Spleen (tissue), 11 donors: ENCODE results near the gene YWHAQ. TPM values are rescaled to one million over a fixed set of nuclear protein-coding genes. Genes with fewer than 3 reads are reported as not detected.
A peak's percentile ranks its signal among the peaks of the same experiment; 100 is the strongest.

Source experiments
- DNase-seq: peaks from one replicate; pipeline ENCODE4 v3.0.0-alpha.2; 2020
- H3K27ac ChIP-seq, 8 donors: fragments of 200-600 bp; sonication (generic) in 7 of 8; 1 replicate in 4 of 8; 2 replicates in 4 of 8; pipeline versions ENCODE4 v1.5.0 to v1.8.0; 2016 to 2021; ENCODE audit warnings: inconsistent platforms in 4 of 8, mild to moderate bottlenecking in 4 of 8, moderate library complexity in 1 of 8
- H3K27me3 ChIP-seq, 7 donors: fragments of 200-600 bp; sonication (generic) in 6 of 7; replicated peaks in 1 of 7; 1 replicate in 4 of 7; 2 replicates in 3 of 7; pipeline versions ENCODE4 v1.5.0 to v1.8.0; 2016 to 2021; ENCODE audit warnings: inconsistent platforms in 3 of 7, mild to moderate bottlenecking in 1 of 7
- H3K36me3 ChIP-seq, 6 donors: fragments of 200-600 bp; sonication (generic) in 5 of 6; 1 replicate in 4 of 6; 2 replicates in 2 of 6; pipeline versions ENCODE4 v1.5.0 to v1.8.0; 2016 to 2021; ENCODE audit warnings: inconsistent platforms in 2 of 6
- H3K4me1 ChIP-seq, 6 donors: fragments of 200-600 bp; sonication (generic) in 5 of 6; 1 replicate in 3 of 6; 2 replicates in 3 of 6; pipeline versions ENCODE4 v1.5.0 to v1.8.0; 2016 to 2021; ENCODE audit warnings: inconsistent platforms in 3 of 6
- H3K4me3 ChIP-seq, 8 donors: fragments of 200-600 bp; sonication (generic) in 7 of 8; 1 replicate in 4 of 8; 2 replicates in 4 of 8; pipeline versions ENCODE4 v1.5.0 to v1.8.0; 2016 to 2021; ENCODE audit warnings: inconsistent platforms in 4 of 8, mild to moderate bottlenecking in 4 of 8, moderate library complexity in 2 of 8
- H3K9me3 ChIP-seq, 8 donors: fragments of 200-600 bp; sonication (generic) in 7 of 8; 1 replicate in 4 of 8; 2 replicates in 4 of 8; pipeline versions ENCODE4 v1.5.0 to v1.8.0; 2016 to 2021; ENCODE audit warnings: inconsistent platforms in 4 of 8
- CTCF ChIP-seq, 11 experiments: fragments of 200-600 bp in 7 of 11; fragments of 450-650 bp in 4 of 11; sonication (generic) in 4 of 11; IDR thresholded peaks in 8 of 11; conservative IDR thresholded peaks in 3 of 11; 1 replicate in 7 of 11; 2 replicates in 4 of 11; pipeline versions ENCODE4 v1.4.0 to v1.8.0; 2016 to 2021; ENCODE audit warnings: antibody characterized with exemption in 11 of 11, inconsistent platforms in 4 of 11, mild to moderate bottlenecking in 1 of 11
- POLR2A ChIP-seq, 3 donors: fragments of 450-650 bp; IDR thresholded peaks; one replicate each; pipeline ENCODE4 v1.5.1; 2017; ENCODE audit warnings: antibody characterized with exemption in 3 of 3, mild to moderate bottlenecking in 1 of 3
- POLR2AphosphoS5 ChIP-seq, 3 donors: sonication (generic); formaldehyde crosslinking; IDR thresholded peaks; one replicate each; pipeline ENCODE4 v1.5.1; 2017; ENCODE audit warnings: antibody characterized with exemption in 3 of 3
- WGBS, 5 donors: extraction: QIAGEN DNeasy Blood & Tissue Kit in 3 of 5; methylation state at CpG; one replicate each; pipeline versions ENCODE4 v1.1.5 to v1.1.7; 2013 to 2018; 5-methylcytosine and 5-hydroxymethylcytosine counted together
- intact Hi-C: fragments of 100-400 bp; cut with DNase I; formaldehyde crosslinking; loops from one replicate; pipeline ENCODE4 v1.15.0; 2023; ENCODE audit warnings: low total_unique reads
- polyA plus RNA-seq, 3 donors: library from polyadenylated mRNA; stranded (reverse); fragments of 200-250 nt; gene quantifications; one replicate each; pipeline ENCODE4 v1.2.1, GENCODE V29; 2013
- small RNA-seq, 4 donors: library from RNA; depleted of rRNA; stranded (forward); fragments of <200 nt; gene quantifications; one replicate each; pipeline ENCODE3, GENCODE V24; 2016
- total RNA-seq, 7 donors: library from RNA; depleted of rRNA in 3 of 7; stranded (reverse); fragments of >200 nt in 3 of 7; fragmentation: NEBNext Ultra II Directional in 4 of 7; extraction: Animal tissue kit (Norgen Biotek cat#: 25700) in 4 of 7; gene quantifications; one replicate each; pipeline versions ENCODE4 v1.1.0 to v1.2.1, GENCODE V29; 2016 to 2021
- donor health status: healthy with polysubstance abuse.
- donor health status: DM: no; HTN: no; CAD: no; lungs with moderate emphysema.
- donor health status: DM: no; HTN: no; CAD: no.
- donor health status: Bipolar disorder and iron deficiency.
- donor health status: healthy.
- donor health status: DM: no; HTN: no; CAD: no.
- donor health status: DM: yes; HTN: yes; CAD: no.

Gene YWHAQ
- total and polyA plus RNA-seq, 10 donors = 69.0 to 162 (median 132) TPM

GRCh38 chr2:9538000-9538507, 92.7 kb downstream of the YWHAQ start:
- TF ChIP-seq POLR2AphosphoS5 (IDR thresholded peaks at IDR 0.05) (no peak), POLR2A (IDR thresholded peaks at IDR 0.05) (no peak), CTCF (IDR thresholded peaks at IDR 0.05 in 8 of 11, conservative IDR thresholded peaks at IDR 0.05 in 3 of 11) (no peak)
- H3K9me3 ChIP-seq = no peaks in the 10 kb centered on the region
- no peak overlapping the region for H3K4me3 ChIP-seq
- peaks cover 0 to 43% (median 22%) of the 10 kb centered on the region in 6 donors for H3K36me3 ChIP-seq
- intact Hi-C loops = no loop called here
- DNase-seq = no peak
- no peaks in the 10 kb centered on the region for H3K27me3 ChIP-seq
- peaks cover 20 to 85% (median 53%) of the 10 kb centered on the region in 6 donors for H3K4me1 ChIP-seq
- peak overlapping the region in 5 of 8 donors; percentile 20 to 79 (median 69) for H3K27ac ChIP-seq
- 20 to 33% (median 28%) methylated on average over 2 of the region's 2 CpGs for WGBS, 5 donors

- Histone ChIP-seq H3K4me1 (peaks cover 20 to 69% (median 48%) of the 10 kb centered on the region in 6 donors), H3K36me3 (peaks cover 0 to 44% (median 28%) of the 10 kb centered on the region in 6 donors)
- intact Hi-C loops = no loop called here
Observed at GRCh38 chr2:9536504-9536903, 94.3 kb downstream of the YWHAQ start.

GRCh38 chr2:9535177-9535576, 95.6 kb downstream of the YWHAQ start:
- no peaks in the 10 kb centered on the region for H3K9me3 ChIP-seq
- WGBS, 5 donors = 26 to 40% (median 33%) methylated on average over 1 of the region's 1 CpG
- peaks cover 14 to 56% (median 38%) of the 10 kb centered on the region in 6 donors for H3K4me1 ChIP-seq
- TF ChIP-seq POLR2AphosphoS5 (IDR thresholded peaks at IDR 0.05) (no peak), POLR2A (IDR thresholded peaks at IDR 0.05) (no peak), CTCF (IDR thresholded peaks at IDR 0.05 in 8 of 11, conservative IDR thresholded peaks at IDR 0.05 in 3 of 11) (no peak)
- peaks cover 0 to 52% (median 31%) of the 10 kb centered on the region in 6 donors for H3K36me3 ChIP-seq
- no peak overlapping the region for H3K4me3 ChIP-seq
- no peak for DNase-seq
- no peaks in the 10 kb centered on the region for H3K27me3 ChIP-seq
- intact Hi-C loops = no loop called here
- H3K27ac ChIP-seq = peak overlapping the region in 1 of 8 donors; percentile 21

More at GRCh38 chr2:9536504-9536903, 94.3 kb downstream of the YWHAQ start:
- Histone ChIP-seq H3K9me3 (no peaks in the 10 kb centered on the region), H3K27ac (peak overlapping the region in 1 of 8 donors; percentile 79), H3K27me3 (no peaks in the 10 kb centered on the region), H3K4me3 (no peak overlapping the region)
- TF ChIP-seq CTCF (IDR thresholded peaks at IDR 0.05 in 8 of 11, conservative IDR thresholded peaks at IDR 0.05 in 3 of 11) = no peak
- TF ChIP-seq POLR2A (IDR thresholded peaks at IDR 0.05) = no peak
- TF ChIP-seq POLR2AphosphoS5 (IDR thresholded peaks at IDR 0.05) = no peak
- no peak for DNase-seq
- WGBS, 5 donors = 87 to 95% (median 94%) methylated on average over 6 of the region's 6 CpGs

Small RNA genes lying within 50 kb of the gene (small RNA-seq; reads per million reads assigned to genes)
- gene RF00019 = 0 reads per million in 4 donors

Other genes starting within 250 kb of the YWHAQ start
- gene ITGB1BP1, start 207.5 kb downstream of the YWHAQ start, total RNA-seq = 10 to 100 TPM; 24.0 to 54.9 (median 51.0) TPM
- gene ITGB1BP1, start 207.5 kb downstream of the YWHAQ start, polyA plus RNA-seq = 10 to 100 TPM; 66.7 to 79.4 (median 76.0) TPM
- gene CPSF3, start 207.3 kb downstream of the YWHAQ start, total RNA-seq = 10 to 100 TPM; 21.5 to 35.8 (median 28.2) TPM
- gene CPSF3, start 207.3 kb downstream of the YWHAQ start, polyA plus RNA-seq = 10 to 100 TPM; 18.9 to 24.0 (median 19.1) TPM
- 10 to 100 TPM; 29.7 to 43.7 (median 37.6) TPM for gene IAH1, start 156.4 kb downstream of the YWHAQ start, total RNA-seq
- gene IAH1, start 156.4 kb downstream of the YWHAQ start, polyA plus RNA-seq = 10 to 100 TPM; 53.8 to 76.5 (median 55.8) TPM
- gene ADAM17, start 75.2 kb downstream of the YWHAQ start, total RNA-seq = 10 to 100 TPM; 27.4 to 54.0 (median 44.4) TPM
- 10 to 100 TPM in 1 of 3 donors, 1 to 10 TPM in 2; 9.4 to 10.6 (median 9.4) TPM for gene ADAM17, start 75.2 kb downstream of the YWHAQ start, polyA plus RNA-seq
- gene TAF1B, start 212.5 kb upstream of the YWHAQ start, total RNA-seq = 10 to 100 TPM; 11.5 to 26.5 (median 19.1) TPM
- gene TAF1B, start 212.5 kb upstream of the YWHAQ start, polyA plus RNA-seq = 1 to 10 TPM; 3.8 to 5.3 (median 4.2) TPM